Breast epithelium (tissue), 4 donors: Measurements from ENCODE around the gene PLAU. TPM values are rescaled to one million over a fixed set of nuclear protein-coding genes. Genes with fewer than 3 reads are reported as not detected.

Experiments
- DNase-seq, 2 donors: peaks; one replicate each; pipeline ENCODE4 v3.0.0-alpha.2; 2019; ENCODE audit warnings: low spot score in 2 of 2
- H3K27ac ChIP-seq, 2 donors: fragments of 200-600 bp; sonication (generic) in 1 of 2; one replicate each; pipeline ENCODE4 v1.5.1; 2016 to 2019; ENCODE audit warnings: mild to moderate bottlenecking in 1 of 2
- H3K27me3 ChIP-seq, 2 donors: fragments of 200-600 bp; sonication (generic) in 1 of 2; one replicate each; pipeline versions ENCODE4 v1.5.1 to v1.6.0; 2017 to 2019; ENCODE audit warnings: control low read depth in 1 of 2, mild to moderate bottlenecking in 1 of 2
- H3K36me3 ChIP-seq: fragments of 200-600 bp; one replicate; pipeline ENCODE4 v1.5.1; 2019
- H3K4me1 ChIP-seq, 2 donors: fragments of 200-600 bp; sonication (generic); one replicate each; pipeline ENCODE4 v1.5.1; 2016 to 2019; ENCODE audit warnings: control low read depth in 1 of 2
- H3K4me3 ChIP-seq, 3 donors: fragments of 200-600 bp; sonication (generic); 1 replicate in 2 of 3; 2 replicates in 1 of 3; pipeline ENCODE4 v1.5.1; 2016 to 2019; ENCODE audit warnings: mild to moderate bottlenecking in 3 of 3, moderate library complexity in 2 of 3
- H3K9me3 ChIP-seq, 2 donors: fragments of 200-600 bp; sonication (generic) in 1 of 2; one replicate each; pipeline ENCODE4 v1.5.1; 2016 to 2019; ENCODE audit warnings: control low read depth in 1 of 2
- POLR2A ChIP-seq: fragments of 450-650 bp; IDR thresholded peaks from one replicate; pipeline ENCODE4 v1.6.1; 2016; ENCODE audit warnings: antibody characterized with exemption, mild to moderate bottlenecking, moderate library complexity
- POLR2AphosphoS5 ChIP-seq, 3 donors: sonication (generic); formaldehyde crosslinking; IDR thresholded peaks; one replicate each; pipeline ENCODE4 v1.6.1; 2017; ENCODE audit warnings: antibody characterized with exemption in 3 of 3
- intact Hi-C: fragments of 100-400 bp; cut with DNase I; formaldehyde crosslinking; loops from one replicate; pipeline ENCODE4 v1.15.1; 2023; ENCODE audit warnings: low total_unique reads
- total RNA-seq, 3 donors: library from RNA; depleted of rRNA; stranded (reverse); fragments of >200 nt; gene quantifications; one replicate each; pipeline ENCODE4 v1.1.0, GENCODE V29; 2016
- TF ChIP-seq, protein P1 (sequence below), 3 donors: fragments of 450-650 bp; IDR thresholded peaks; one replicate each; pipeline ENCODE4 v1.5.1; 2016 to 2017; ENCODE audit warnings: antibody characterized with exemption in 3 of 3, mild to moderate bottlenecking in 3 of 3, moderate library complexity in 3 of 3

The PLAU gene
- total RNA-seq, 3 donors from 2014 or later: 4.2 to 11.0 (median 5.2) TPM

DNA sequence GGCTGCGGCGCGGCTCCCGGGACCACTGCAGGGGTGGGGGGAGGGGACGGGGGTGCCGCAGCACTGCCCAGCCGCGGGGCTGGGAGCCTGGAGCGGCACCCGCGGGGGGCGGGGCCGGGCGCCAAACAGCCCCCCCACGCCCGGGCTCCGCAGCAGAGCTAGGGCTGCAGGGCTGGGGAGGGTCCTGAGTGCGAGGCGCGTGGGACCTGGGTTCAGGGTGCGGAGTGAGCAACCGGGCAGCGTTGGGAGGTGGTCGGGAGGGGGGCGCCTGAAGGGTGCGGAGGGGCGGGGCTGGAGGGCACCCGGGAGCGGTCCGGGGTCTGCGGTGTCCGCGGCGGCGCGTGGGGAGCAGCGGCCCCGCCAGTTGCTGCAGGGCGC lies 37.1 kb upstream of the PLAU start:
- peak overlapping the region; percentile 13 to 53 for H3K27ac ChIP-seq
- no peaks in the 10 kb centered on the region for H3K9me3 ChIP-seq
- intact Hi-C loops: no loop called here
- H3K36me3 ChIP-seq: no peaks in the 10 kb centered on the region
- peak overlapping the region; percentile 89 to 98 (median 89) for H3K4me3 ChIP-seq
- peaks cover 6 to 17% of the 10 kb centered on the region in 2 donors for H3K4me1 ChIP-seq
- no peaks in the 10 kb centered on the region for H3K27me3 ChIP-seq
- DNase-seq: no peak
- TF ChIP-seq POLR2AphosphoS5 (IDR thresholded peaks at IDR 0.05) (no peak), POLR2A (no peak)
- TF ChIP-seq, protein P1, sequence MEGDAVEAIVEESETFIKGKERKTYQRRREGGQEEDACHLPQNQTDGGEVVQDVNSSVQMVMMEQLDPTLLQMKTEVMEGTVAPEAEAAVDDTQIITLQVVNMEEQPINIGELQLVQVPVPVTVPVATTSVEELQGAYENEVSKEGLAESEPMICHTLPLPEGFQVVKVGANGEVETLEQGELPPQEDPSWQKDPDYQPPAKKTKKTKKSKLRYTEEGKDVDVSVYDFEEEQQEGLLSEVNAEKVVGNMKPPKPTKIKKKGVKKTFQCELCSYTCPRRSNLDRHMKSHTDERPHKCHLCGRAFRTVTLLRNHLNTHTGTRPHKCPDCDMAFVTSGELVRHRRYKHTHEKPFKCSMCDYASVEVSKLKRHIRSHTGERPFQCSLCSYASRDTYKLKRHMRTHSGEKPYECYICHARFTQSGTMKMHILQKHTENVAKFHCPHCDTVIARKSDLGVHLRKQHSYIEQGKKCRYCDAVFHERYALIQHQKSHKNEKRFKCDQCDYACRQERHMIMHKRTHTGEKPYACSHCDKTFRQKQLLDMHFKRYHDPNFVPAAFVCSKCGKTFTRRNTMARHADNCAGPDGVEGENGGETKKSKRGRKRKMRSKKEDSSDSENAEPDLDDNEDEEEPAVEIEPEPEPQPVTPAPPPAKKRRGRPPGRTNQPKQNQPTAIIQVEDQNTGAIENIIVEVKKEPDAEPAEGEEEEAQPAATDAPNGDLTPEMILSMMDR (IDR thresholded peaks at IDR 0.05): no peak

DNA sequence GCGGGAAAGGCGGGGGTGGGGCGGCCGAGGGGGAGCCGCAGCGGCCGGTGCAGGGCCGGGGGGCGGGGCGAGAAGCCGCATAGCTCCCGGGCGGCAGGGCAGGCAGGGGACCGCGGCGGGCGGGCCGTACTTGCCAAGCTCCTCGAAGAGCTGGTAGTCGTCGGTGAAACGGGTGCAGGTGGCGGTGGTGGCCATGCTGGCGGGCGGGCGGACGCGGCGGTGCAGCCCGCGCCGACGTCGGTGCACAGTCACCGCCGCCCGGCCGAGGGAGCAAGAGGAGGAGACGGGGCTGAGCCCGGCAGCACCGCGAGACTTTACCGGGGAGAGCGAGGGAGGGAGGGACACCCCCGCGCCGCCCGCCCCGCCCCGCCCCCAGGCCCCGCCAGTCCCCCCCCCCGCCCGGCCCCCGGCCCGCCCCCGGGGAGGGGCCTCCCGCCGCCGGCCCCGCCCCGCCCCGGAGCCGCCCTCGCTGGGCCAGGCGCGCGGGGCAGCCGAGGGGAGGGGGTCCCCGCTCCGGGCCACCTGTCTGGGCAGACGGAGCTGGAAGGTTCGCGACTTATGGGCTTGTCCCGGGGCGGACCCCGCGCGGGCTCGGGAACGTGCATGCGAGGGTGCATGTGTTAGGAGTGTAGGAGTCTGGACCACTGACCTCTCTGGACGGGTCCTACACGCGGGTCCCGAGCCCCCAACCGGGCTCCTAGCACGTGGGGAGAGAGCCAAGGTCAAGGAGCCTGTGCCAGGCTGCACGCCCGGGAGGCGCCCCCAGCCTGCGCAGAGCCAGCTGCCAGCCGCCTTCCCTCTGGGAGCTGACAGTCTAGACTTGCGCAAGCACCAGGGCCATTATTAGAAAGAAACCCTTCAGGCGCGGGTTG lies 36.4 kb upstream of the PLAU start, which contains the start of gene CAMK2G:
Gene CAMK2G, minus strand, starts transcription at position 289 of the 872 bp plus-strand sequence. Its CDS starts 94 bp downstream, at position 195.
- intact Hi-C loops: no loop called here
- TF ChIP-seq POLR2A (no peak), POLR2AphosphoS5 (IDR thresholded peaks at IDR 0.05) (no peak)
- TF ChIP-seq, protein P1 (IDR thresholded peaks at IDR 0.05): no peak
- H3K4me1 ChIP-seq: peaks cover 6 to 17% of the 10 kb centered on the region in 2 donors
- peak; percentile 68 to 82 for DNase-seq
- H3K27me3 ChIP-seq: no peaks in the 10 kb centered on the region
- no peaks in the 10 kb centered on the region for H3K9me3 ChIP-seq
- H3K36me3 ChIP-seq: no peaks in the 10 kb centered on the region
- peak within 1 kb of the TSS; percentile 89 to 98 (median 89) for H3K4me3 ChIP-seq
- peak within 1 kb of the TSS; percentile 42 to 55 for H3K27ac ChIP-seq

DNA sequence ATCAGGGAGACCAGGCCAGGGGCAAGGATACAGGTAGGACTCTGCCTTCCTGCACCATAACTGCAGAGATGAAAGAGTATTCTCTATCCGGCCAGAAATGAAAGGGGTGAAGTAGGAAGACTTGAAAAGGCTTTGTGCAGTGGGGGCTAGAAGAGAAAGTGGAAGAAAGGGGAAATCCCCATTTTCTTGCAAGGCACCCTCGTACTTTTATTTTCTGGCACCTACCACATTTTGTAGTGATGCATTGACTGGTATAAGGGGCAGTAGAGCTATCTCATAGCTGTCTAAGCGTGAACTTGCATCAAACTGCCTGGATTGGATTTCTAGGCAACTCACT lies 35.8 kb upstream of the PLAU start:
- H3K4me3 ChIP-seq: peak overlapping the region; percentile 89 to 98 (median 89)
- no peaks in the 10 kb centered on the region for H3K9me3 ChIP-seq
- H3K36me3 ChIP-seq: no peaks in the 10 kb centered on the region
- peaks cover 6 to 17% of the 10 kb centered on the region in 2 donors for H3K4me1 ChIP-seq
- H3K27ac ChIP-seq: peak overlapping the region in 1 of 2 donors; percentile 42
- H3K27me3 ChIP-seq: no peaks in the 10 kb centered on the region
- TF ChIP-seq POLR2AphosphoS5 (IDR thresholded peaks at IDR 0.05) (no peak), POLR2A (no peak)
- TF ChIP-seq, protein P1 (IDR thresholded peaks at IDR 0.05): no peak
- DNase-seq: no peak
- intact Hi-C loops: no loop called here

DNA sequence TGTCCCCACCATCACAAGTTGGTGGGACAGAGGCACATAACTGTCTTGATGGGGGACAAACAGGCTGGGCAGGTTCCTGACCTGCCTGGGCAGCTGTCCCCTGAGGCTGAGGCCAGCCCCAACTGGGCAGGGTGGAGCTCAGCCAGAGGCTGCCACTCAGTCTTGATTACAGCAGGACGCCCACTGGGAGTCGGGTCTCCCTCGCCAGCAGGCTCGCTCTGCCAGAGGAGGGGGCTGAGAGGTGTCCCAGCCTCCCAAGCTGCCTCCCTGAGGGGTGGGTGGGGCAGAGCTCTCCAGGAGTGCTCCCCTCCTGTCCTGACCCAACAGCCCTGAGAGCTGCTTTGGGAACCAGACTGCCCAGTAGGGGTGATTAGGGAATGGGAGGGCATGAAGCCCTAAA lies 34.8 kb upstream of the PLAU start:
- H3K4me1 ChIP-seq: peaks cover 6 to 17% of the 10 kb centered on the region in 2 donors
- intact Hi-C loops: no loop called here

DNA sequence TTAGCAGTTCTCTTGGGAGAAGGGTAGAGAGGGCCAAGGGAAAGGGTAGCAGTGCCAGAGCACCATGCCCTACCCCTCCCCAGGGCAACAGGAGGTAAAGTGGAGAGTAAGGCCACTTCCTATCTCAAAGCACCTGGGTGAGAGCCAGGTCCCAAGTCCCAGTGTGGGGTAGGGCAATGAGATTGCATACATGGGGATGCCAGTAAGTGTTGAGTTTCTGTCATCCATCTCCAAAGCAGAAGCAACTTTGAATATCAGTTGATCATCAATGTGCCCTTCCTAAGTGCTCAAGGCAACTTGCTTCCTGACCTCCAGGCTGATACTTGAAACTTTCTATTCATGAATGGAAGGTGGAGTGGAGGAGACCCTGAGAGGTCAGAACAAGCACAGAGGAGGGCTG lies 34.4 kb upstream of the PLAU start:
- Histone ChIP-seq H3K27ac (peak overlapping the region in 1 of 2 donors; percentile 53), H3K36me3 (no peaks in the 10 kb centered on the region)

More for the DNA sequence above, 34.8 kb upstream of the PLAU start:
- Histone ChIP-seq H3K36me3 (no peaks in the 10 kb centered on the region), H3K9me3 (no peaks in the 10 kb centered on the region), H3K27ac (peak overlapping the region in 1 of 2 donors; percentile 53), H3K27me3 (no peaks in the 10 kb centered on the region), H3K4me3 (no peak overlapping the region)
- TF ChIP-seq, protein P1 (IDR thresholded peaks at IDR 0.05): no peak
- TF ChIP-seq POLR2A (no peak), POLR2AphosphoS5 (IDR thresholded peaks at IDR 0.05) (no peak)
- no peak for DNase-seq

More for the DNA sequence above, 34.4 kb upstream of the PLAU start:
- no peaks in the 10 kb centered on the region for H3K9me3 ChIP-seq
- no peaks in the 10 kb centered on the region for H3K27me3 ChIP-seq
- intact Hi-C loops: no loop called here
- H3K4me3 ChIP-seq: no peak overlapping the region
- H3K4me1 ChIP-seq: peaks cover 6 to 17% of the 10 kb centered on the region in 2 donors
- no peak for TF ChIP-seq POLR2A
- TF ChIP-seq POLR2AphosphoS5 (IDR thresholded peaks at IDR 0.05): no peak
- TF ChIP-seq, protein P1 (IDR thresholded peaks at IDR 0.05): no peak
- DNase-seq: no peak
